ENCODE data around the gene B4GALT6.

DNA sequence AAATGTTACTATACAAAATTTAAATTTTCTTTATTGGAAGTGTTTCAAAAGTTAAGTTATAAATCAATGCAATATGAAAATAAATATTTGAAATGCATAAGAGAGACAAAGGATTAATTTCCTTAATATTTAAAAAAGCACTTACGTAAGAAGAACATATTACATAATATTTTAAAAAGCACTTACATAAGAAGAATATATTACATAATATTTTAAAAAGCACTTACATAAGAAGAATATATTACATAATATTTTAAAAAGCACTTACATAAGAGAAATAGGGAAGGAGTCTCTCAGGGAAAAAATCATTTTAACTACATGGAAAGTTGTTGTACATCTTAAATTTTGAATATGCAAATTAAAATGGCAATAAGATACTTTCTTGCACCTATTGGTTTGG, 17.4 kb upstream of the B4GALT6 start:
- no peak for TF ChIP-seq EZH2 (IDR thresholded peaks at IDR 0.05; ENCODE audit: low read length)
- TF ChIP-seq, protein P1, sequence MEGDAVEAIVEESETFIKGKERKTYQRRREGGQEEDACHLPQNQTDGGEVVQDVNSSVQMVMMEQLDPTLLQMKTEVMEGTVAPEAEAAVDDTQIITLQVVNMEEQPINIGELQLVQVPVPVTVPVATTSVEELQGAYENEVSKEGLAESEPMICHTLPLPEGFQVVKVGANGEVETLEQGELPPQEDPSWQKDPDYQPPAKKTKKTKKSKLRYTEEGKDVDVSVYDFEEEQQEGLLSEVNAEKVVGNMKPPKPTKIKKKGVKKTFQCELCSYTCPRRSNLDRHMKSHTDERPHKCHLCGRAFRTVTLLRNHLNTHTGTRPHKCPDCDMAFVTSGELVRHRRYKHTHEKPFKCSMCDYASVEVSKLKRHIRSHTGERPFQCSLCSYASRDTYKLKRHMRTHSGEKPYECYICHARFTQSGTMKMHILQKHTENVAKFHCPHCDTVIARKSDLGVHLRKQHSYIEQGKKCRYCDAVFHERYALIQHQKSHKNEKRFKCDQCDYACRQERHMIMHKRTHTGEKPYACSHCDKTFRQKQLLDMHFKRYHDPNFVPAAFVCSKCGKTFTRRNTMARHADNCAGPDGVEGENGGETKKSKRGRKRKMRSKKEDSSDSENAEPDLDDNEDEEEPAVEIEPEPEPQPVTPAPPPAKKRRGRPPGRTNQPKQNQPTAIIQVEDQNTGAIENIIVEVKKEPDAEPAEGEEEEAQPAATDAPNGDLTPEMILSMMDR (optimal IDR thresholded peaks at IDR 0.05 in 1 of 3, IDR thresholded peaks at IDR 0.05 in 1 of 3, conservative IDR thresholded peaks at IDR 0.05 in 1 of 3; ENCODE audit: extremely low read depth in 1 of 3, insufficient read depth in 2 of 3, low read length in 3 of 3) = no peak

Data from keratinocyte (primary cell).